ENCODE measurements around the gene ITGA11. TPM values are rescaled to one million over a fixed set of nuclear protein-coding genes. Genes with fewer than 3 reads are reported as not detected.

The ITGA11 gene
- total RNA-seq, 1 experiment from 2014 or later = 2.1 TPM

DNA sequence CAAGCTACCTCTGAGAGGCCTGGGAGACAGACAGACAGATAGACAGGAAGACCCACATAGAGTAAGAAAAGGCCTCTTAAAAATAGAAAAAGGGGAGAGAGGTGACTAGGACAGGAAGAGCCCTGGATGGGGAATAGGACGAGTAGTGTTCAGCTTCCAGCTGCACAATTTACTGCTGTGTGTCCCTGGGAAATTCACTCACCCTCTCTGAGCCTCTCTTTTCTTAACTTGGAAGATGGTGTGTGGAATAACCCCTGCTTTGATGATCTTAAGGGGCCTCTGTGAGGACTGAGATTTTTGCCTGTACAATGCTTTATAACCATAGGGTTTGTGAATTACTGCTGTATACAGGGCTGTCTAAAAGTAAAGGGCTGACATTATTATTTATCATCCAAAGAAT lies 116.9 kb downstream of the ITGA11 start:
- no peak for DNase-seq (ENCODE audit: low read depth)

DNA sequence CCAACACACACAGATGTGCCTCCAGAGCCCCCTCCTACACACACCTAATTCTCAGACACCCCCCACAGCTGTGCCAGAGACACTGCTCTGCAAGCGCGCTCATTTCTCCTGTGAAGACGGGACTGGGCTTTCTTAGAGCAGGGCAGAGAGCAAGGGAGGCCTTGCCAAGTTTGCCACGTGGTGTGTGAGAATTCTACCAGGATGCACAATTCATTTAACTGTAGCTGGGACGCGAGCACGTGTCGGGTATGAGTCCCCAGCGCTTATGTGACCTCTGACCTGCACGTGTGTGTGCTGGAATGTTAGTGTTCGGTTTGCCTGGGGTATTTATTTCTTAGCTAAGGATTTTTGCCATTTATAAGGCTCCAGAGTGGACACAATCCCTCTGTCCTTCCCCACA lies 117.4 kb downstream of the ITGA11 start:
- DNase-seq (ENCODE audit: low read depth) = no peak

- DNase-seq (ENCODE audit: low read depth) = no peak
These were observed 118.2 kb downstream of the ITGA11 start for GRCh38 chr15:68313501-68314410.

DNA sequence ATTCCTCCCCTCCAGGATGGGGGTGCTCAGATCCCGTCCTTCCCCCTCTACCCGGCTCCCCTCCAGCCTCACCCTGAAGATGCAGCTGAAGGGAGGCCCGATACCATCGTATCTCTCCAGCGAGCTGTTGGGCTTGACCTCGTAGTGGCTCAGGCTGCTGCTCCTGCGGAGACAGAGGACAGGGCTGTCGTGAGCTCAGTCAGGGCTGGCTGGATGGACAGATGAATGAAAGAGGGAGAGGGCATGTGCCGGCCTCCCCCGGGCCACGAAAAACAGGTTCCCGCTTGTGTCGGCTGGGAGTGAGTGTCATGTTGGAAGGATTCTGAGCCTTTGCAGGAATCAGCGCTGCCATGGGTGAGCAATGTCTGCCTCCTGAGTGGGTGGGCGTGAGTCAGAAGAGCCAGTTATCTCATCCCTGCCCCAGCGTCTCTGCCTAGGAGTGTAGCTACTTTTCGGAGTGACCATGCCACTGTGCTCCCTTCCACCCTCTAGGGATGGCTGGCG lies 119.2 kb downstream of the ITGA11 start:
- no peak for DNase-seq (ENCODE audit: low read depth)

DNA sequence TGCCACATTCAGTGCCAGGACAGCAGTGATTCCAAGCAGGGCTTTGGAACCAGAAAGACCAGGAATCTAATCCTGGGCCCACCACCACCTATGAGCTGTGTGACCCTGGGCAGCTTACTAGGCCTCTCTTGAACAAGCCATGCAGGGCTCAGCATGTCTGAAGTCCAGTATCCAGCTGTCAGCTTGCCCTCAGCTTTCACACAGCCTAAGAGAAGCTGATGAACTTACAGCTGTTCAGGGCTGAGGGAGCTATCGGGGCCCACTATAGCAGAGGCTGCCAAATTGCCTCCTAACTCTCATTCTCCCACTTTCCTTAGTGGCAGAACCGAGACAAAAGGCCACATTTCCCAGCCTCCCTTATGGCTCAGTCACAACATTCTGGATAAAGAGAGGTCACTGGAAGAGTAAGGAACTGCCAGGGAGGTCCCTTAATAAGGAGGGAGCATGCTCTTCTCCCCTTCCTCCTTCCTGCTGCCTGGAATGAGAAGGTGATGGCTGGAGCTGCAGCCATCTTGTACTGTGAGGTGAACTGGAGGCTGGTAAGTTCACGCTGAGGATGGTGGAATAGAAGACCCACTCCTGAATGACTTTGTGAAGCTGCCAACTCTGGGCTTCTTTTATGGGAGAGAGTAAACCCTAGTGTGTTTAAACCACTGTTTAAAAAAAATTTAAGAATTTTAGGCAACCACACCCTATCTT lies 120.0 kb downstream of the ITGA11 start:
- DNase-seq (ENCODE audit: low read depth) = no peak

DNA sequence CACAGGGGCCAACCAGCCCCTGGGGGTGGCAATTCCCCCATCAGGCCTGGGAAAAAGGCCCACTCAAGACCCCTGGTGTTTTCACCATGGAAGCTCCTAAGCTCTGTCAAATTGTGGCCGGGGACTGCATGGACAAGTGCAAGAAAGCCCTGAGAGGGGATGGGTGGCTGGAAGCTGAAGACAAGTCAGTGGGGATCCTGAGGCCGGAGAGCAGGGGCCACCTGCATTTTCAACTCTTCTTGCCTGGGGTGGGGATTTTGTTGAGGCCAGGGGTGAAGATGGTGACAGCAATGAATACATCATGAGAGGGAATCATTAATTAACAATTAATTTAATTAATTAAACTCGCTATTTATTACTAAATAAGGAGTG lies 120.5 kb downstream of the ITGA11 start:
- no peak for DNase-seq (ENCODE audit: low read depth)

GRCh38 chr15:68310804-68311463 lies 121.0 kb downstream of the ITGA11 start:
- DNase-seq (ENCODE audit: low read depth) = no peak

DNA sequence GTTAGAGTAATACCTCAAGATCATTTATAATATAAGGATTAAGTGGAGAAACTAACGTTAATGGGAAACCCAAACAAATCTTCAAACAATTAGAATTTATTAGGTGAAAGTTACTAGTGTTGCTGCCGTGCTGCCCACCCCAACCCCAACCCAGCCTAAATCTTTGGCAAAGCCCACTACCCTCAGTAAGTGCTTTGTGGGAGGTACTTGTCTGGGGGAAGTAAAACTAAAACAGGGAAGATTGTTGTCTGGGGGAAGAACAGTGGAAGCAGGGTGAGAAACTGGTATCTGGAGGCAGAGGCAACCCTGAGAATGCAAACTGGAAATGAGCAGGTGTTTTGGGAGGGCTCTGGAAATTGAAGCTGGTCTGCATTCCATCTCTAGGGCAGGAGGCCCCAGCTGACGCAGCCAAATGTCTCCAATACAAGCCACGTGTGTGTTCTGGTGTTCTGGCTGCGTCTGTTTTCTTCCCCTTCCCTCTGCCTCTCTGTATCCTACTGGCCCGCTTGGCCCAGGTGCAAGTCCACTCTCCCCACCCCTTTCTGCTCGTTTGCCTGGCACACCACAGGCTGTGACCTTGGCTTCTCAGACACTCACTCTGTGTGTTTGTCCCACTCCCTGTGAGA lies 121.7 kb downstream of the ITGA11 start:
- no peak for DNase-seq (ENCODE audit: low read depth)

DNA sequence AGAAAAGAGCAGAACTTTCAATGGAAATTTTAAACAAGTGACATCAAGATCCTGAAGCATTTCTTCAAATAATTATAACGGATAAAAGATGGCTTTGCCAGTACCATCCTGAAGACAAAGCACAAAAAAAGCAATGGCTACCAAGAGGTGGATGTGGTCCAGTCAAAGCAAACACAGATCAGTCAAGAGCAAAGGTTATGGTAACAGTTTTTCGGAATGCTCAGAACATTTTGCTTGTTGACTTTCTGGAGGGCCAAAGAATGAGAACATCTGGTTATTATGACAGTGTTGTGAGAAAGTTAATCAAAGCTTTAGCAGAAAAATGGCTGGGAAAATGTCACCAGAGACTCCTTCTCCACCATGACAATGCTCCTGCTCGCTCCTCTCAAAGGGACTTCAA lies 122.9 kb downstream of the ITGA11 start:
- DNase-seq (ENCODE audit: low read depth) = no peak

DNA sequence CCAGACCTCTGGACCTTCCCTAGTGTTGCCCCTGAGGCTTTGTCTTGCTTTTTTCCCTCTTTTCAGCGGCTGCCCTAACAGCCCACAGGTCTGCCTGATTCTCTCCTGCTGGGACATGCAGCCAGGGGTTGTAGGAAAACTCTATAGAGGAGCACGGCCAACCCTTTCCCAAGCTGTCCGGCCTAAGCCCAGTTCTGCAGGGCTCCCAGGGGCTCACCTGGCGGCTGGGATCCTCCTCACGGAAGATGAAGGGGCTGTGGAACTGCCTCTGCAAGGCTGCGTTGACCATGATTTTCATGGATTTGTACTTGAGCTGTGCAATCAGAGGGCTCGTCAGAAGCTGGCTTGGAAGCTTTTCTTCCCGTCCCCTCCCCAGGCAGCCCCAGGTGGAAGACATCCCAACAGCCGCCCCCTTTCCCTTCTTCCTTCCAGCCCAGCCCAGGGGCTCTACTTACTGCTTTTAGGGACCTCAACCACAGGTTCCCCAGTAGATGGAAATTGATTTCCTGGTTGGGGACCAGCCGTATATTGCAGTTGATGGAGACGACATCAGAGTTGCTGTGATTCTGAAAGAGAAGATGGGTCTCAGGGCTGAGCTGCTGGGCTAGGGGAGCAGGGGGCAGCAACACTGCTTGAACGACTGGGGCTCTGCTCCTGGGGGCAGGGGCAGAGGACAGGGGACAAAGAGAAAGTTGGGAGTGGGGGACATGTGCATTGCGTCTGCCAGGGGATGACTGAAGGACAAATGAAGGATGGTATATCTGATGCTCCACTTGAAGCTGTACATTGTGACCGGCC lies 124.6 kb downstream of the ITGA11 start:
- DNase-seq (ENCODE audit: low read depth) = no peak

DNA sequence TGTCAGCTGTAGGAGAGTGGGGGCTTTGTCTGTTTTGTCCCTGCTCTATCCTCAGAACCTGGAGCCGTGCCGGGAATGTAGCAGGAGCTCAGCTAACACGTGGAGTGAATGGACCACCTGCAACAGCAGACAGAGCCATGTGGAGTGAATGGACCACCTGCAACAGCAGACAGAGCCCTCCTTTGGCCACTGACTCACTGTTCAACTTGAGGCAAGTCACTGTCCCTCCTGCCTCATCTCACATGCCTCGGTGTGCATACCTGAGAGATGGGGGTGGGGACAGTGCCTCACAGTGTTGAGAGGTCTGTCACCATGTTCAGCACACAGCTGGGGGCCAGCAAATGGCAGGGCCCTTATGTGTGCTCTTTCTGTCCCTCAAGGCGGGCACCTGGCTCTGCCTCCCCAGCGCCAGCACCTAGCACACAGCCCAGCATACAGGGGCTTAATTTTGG lies 126.5 kb downstream of the ITGA11 start:
- no peak for DNase-seq (ENCODE audit: low read depth)

DNA sequence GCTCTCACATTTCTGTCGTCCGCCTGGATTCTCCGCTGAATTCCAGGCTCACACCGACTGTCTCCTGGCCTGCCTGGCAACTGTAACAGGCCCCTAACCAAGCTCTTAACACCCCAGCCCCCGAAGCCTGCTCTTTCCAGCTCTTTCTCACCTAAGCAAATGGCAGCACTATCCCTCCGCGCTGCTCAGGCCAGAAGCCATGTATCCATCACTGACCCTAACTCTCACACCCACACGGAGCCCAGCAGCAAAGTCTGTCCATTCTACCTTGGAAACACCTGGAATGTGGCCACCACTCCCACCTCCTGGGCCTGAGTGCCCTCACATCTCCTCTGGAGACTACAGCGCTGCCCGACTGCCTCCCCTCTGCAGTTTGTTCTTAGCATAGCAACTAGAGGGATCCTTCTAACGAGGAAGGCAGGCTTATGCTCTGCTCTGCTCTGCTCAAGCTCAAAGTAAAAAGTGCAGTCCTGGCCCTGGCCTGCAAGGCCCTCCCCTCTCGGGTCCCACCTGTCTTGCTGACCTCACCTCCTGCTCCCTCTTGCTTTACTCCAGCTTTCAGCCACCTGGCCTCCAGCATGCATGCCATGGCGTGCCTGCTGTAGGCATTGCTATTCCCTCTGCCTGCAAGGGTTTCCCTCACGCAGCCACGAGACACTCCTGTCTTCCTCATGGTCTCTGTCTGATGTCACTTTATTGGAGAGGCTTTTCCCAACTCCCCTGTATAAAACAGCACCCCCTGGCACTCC lies 127.2 kb downstream of the ITGA11 start:
- DNase-seq (ENCODE audit: low read depth) = no peak

DNA sequence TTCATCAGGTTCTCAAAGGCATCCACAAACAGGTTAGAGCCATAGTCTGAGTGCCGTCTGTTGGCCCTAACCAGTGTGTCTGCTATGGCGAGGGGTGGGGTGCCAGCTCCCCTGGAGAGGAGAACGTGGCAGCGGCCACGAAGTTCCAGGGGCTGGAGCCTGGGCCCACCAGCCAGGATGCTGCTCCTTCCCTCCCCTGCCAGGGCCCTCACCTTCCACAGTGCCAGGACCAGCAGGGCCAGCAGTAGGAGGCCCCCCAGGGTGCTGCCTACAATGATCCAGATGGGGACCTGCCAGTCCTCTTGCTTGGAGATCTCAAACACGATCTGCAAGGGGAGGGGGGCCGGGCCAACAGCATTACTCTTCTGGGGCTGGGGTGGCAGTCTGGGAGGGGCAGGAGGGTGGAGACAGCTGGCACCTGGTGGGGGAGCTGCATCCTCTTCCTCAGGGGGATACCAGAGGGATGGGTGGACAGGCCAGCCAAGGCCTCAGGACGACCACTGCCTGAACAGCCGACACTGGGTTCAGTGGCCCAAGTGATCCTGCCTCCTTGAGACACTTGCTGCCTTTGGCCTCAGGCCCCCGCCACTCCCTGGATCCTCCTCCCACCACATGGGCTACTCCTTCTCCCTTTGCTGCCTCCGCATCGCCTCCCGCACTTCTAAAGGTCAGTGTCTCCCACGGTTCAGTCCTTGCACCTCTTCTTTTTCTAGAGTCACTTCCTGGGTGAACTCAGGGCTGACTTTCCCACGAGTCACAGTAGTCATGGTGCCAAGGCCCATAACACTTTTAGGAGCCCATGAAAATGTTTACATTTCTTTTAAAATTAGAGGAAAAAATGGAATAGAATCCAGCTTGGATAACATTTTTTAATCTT lies 128.2 kb downstream of the ITGA11 start:
- no peak for DNase-seq (ENCODE audit: low read depth)

- no peak for DNase-seq (ENCODE audit: low read depth)
These were observed 128.8 kb downstream of the ITGA11 start for GRCh38 chr15:68303134-68303533.

DNA sequence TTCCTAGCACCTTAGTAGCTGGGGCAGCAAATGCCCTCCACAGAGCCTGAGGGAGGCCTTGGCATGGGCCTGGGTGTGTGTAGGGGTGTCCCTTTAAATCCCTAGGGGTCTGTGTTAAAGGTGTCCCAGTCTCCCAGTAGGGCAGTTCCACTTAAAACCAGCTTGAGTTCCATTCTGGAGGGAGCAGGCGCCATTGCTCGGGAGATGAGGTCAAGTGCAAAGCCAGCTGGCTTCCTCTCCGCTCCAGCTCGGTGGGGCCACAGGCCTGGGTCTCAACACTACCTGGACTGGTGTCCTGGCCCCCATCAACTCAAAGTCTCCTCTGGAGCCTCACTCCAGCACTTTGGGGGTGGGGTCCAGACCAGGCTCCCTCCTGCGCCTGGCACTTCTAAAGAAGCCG lies 129.2 kb downstream of the ITGA11 start:
- no peak for DNase-seq (ENCODE audit: low read depth)

- DNase-seq (ENCODE audit: low read depth) = no peak
These were observed 130.7 kb downstream of the ITGA11 start for GRCh38 chr15:68301301-68301700.

DNA sequence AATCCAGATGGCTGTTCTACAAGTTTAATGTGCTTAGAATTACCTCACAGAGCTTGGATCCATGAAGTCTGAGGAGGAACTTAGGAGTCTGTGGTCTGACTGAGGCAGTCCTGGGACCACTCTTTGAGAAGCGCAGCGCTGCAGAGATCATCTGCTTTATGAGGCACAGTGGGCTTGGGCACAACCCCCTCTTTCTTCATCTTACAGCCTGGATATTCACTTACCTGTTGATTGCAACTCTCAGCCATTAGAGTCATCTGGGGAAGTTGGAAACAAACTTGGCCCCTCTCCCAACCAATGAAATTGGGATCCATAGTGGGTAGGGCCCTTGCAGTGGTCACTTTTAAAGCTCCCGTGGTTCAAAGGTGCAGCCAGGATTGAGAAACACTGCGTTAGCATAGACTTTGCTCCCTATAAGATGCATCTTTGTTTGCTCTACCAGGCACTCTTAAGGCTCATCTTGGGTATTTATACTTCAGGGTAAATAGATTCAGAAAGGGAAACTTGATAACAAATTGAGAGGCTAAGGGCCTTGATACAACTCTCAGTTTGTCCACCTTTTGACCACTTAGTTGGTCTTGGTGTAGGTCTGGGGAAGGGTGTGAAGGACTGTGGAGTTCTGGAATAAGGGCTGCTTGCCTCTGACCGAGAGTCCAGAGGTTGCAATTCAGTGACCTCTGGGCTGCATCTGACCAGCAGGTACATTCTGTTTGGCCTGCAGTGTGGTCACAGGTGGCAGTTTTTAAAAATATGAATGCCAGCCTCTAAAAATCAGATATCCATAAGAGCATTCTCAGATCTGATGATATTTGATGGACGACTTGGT lies 131.6 kb downstream of the ITGA11 start:
- DNase-seq (ENCODE audit: low read depth) = no peak

GRCh38 chr15:68299436-68299835 lies 132.5 kb downstream of the ITGA11 start:
- no peak for DNase-seq (ENCODE audit: low read depth)

All from HT1080 (cell line).